DMS153 (cell line): ENCODE measurements around the gene GINS1.
"Not testable (repeated sequence)": the region's sequence is repeated elsewhere in the genome, so short reads cannot be mapped to it uniquely, and the experiment has no call there.

Source experiments
- DNase-seq: peaks from one replicate; lab custom pipeline; 2025; lab: John Stamatoyannopoulos, UW

The GINS1 gene

DNA sequence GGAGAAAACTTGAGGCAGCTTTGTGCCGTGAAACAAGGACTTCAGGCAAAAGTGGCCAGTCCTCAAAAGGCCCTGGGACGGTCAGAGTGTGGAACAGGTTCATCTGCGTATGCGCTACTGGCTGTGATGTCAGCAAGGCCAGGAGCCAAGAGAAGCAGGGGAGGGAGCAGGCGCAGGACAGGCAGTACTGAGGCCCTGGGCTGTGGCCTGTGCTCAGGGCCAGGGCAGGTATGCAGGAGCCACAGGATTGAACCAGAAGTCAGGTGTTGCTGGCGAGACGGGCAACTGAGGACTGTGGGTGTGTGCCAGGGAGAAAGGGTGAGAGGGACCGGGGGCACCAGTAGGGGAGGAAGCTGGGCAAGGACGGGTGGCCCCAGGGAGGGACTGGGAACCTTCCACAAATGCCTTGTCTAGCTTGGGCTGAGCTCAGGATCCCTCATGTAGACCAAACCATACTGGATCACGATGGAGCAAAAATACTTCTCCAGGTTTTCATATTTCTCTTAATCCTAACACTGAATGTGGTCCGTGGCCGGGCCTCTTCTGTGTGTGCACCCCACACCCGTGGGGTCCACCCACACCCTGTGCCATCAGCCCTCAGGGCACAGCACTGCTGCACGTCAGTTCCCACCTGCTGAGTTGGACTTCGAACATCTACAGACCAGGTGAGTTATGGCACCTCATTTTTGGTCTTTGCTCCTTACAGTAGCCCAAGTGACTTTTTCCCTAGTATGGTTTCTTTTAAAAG is 46.9 kb downstream of the GINS1 start:
- no peak for DNase-seq

DNA sequence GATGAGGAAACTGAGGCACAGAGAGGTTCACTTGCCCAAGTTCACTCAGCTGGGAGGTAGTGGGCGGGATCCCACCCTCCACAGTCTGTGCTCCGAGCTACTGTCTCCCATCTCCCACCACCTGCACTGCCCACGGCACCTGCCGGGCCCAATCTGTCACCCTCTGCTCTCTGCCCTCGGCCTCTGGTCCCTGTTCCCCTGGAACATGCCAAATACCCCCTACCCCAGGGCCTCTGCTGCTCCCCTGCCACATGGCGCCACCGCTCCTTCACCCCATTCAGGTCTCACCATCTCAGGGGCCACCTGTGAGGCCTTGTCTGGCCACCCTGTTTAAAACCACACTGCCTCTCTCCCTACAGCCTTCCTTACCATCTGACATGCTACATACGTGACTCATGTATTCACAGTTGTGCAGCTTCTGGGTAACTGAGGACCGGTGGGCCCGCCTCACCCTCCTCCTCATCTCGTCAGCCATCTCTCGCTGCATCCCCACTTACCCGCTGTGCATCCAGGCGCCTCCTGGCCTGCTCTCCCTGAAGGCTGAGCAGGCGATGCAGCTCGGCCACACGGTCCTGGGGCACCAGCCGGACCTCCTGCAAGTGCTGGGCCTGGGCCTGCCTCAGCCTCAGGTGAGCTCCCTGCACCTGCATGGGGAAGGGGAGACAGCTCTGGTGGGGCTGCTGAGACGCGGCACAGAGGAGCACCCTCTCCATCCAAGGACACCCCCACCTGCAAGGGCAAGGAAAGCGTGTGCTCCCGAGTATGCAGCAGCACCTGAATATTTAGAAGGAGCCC is 50.6 kb downstream of the GINS1 start:
- DNase-seq, result no peak

DNA sequence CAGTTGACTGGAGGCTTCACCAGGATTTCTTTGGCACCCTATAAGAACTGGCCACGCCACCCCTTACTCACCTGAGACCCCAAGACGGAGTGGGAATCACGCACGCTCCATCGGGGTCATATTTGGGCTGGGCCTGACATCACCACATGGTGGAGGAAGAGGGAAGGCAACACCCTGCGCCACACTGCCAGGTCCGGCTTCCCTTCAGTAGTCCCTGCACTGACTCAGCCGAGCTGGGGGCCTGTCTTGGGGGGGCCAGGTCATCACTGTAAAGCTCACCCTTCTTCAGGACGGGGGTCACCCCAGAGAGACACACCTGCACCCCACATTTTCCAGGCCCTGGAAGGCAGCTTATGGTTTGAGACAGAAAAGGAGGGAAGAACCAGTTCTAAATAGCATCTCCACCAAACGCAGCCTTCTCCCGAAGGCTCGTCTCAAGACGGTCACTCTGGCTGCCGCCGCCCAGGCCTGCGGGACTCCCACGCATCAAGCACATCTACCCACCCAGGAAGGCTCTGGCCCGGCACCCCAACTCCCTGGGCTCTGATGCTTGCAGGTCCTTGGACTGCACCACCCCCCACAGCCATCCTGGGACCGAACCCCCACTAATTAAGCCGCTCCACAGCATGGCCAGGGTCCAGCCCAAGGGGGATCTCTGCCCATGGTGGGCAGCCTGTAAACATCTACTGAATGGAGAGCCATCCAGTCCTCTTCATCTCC is 51.8 kb downstream of the GINS1 start:
- no peak for DNase-seq

DNA sequence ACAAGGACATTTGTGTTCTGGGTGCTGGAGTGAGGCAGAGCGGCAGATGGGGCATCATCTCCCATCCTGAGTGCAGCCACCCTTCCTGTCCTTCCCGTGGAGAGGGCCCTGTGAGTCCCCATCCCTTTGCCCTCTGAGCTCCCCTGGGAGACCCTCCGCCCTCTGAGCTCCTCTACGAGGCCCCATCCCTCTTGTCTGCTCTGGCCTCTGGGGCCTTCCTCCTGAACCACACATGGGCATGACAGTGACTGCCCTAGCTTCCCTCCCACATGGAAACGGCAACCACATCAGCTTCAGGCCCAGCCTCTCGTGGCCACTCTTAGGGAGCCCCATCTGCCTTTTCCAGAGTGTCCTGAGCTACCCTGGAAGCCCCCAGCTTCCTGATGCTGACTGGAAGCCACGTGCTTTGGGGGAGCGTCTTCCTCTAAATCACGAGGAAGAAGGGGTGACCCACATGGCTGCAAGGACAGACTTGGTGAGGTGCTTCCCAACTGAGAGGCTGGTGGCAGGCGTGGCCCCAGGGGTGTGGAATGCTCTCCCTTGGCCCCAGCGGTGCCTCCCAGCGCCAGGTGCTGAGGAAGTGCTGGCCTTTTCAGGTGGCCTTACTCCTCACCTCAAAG is 52.6 kb downstream of the GINS1 start:
- no peak for DNase-seq

DNA sequence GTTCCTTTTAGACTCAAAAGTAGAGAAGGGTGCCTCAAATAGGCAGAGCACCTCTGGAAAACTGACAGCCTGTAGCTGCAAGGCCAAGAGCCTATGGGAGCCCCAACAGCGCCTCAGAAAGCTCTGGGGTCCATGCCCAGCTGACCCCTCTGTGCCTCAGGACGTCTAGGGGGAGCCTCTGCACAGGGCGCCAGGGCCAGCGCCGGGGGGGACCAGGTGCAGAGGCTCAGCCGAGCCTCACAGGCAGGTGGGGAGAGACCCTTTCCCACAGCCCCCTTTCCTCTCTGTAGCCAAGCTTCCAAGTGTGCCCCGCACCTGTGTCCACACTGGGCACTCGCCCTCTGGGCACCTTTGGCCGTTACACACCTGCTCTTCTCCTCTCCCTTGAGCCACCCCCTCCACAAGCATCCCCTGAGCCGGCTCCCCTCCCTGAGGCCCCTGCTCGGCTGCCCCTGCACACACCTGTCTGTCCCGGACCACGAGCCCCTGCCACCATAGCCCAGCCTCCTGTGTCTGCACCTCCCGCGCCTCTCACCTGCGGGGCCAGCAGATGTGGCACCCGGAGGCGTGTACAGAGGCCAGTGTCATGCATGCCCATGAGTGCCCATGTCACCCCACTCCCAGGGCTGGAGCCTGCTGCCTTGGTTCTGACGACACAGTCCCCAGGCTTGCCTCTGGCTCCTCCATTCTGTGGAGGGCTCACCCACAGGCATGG is 53.2 kb downstream of the GINS1 start:
- DNase-seq, result no peak

DNA sequence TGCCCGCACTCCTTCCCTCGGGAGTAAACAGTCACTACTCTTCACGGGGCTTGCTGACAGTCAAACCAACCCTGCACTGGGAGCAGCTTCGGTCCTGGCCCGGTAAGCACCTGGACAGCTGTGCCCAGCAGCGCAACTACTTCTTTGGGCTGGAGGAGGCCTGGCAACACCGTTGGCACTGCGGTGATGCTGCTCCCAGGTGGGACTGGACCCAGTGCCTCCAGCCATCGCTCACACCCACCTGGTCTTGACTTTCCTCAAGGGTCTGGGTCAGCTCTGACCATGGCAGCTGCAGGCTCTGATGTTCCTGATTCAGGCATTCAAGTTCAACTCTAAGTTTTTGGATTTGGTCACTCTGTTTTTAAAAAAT is 53.8 kb downstream of the GINS1 start:
- DNase-seq, result no peak

DNA sequence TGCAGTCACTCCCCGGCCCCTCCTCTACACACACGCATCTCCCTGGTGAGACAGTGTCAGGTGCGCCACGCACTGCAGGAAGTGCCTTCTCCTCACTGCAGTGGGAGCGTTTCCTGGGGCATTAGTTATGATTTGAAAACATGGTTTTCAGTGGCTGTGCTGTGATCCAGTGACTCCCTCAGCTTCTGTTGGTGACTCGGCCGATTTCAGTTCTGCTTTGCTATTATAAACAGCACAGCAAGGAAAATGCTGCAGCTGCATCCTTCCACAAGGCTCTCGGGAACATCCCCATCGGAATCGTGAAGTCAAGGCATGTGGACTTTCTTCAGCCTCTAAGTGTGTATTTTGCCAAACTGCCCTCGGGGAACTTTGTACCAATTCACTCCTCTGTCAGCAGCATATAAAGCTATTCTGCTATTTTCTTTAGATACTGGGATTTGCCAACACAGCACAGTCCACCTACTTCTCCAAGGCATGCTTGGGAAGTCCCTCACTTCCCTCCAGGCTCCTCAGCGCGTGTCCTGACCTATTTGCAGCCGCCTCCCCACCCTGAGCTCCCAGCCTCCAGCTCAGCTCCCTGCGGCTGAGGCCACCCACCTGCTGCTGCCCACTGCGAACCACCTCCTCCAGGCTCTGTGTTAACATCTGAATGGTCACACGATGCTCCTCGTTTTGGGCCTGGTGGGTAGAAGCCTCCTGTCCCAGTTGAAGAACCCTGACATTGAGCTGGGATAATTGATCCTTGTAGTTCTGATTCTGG is 54.5 kb downstream of the GINS1 start:
- no peak for DNase-seq

DNA sequence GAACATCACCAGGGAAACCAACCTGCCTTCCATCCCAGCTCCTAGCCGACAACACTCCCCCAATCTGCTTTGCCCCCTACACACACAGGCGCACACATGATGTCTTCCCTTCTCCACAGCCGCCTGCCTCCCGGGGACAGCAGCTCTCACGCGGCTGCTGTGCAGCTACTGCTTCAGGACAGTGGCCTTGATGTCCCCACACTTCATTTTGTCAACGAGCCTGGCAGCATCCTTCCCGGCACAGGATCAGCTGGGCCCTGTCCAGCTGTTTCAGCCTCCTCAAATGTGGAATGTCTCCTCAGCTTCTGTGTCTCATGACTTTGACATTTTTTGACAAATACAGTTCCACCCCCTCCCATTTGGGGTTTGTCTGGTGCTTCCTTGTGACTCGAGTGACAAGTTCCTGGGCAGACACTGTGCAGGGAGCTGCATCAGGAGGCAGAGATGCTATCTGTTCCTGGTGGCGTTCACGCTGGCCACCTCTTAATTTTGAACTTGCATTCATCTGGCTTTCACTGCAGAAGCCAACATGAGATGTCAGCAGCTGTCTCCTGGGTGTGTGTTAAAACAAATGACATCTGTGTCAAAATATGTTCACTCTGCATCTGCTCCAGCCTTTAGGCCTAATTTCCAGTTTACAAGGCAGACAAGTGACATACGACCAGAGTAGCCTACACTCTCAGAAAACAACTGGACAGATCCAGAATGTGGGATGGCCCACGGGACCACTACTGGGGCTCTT is 57.2 kb downstream of the GINS1 start:
- DNase-seq, result no peak

DNA sequence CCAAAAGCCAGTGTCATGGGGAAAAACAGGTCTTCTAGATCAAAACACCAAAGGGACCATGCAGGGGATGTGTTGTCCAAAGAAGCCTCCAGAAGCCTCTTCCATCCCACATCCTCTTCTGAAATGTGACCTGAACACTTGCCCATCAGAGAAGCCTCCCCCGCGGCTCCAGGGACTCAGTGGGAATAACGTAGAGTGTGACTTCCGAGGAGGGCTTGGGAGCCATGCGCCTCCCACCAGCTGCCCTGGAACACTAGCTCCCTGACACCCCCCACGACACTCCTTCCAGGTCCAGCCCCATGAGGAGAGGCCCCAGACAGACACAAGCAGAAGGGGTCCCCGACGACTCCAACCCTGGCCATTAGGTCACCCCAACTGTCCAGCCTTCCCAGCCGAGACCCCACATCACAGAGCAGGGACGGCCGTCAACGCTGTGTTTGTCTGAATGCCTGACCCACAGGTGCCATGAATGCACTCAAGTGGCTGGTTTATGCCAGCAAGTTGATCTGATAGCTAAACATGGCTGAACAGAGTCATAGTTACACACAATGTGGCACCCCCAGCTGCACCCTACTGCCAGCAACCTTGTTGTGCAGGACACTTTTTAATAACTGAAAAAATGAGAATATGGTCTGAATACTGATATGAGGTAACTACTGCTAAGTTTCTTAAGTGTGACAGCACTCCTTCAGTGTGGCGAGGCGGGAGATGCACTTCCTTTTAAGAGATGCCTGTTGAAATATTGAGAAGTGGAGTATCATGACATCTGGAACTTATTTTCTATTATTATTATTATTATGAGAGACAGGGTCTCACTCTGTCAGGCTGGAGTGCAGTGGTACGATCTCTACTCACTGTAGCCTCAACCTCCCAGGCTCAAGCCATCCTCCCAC is 58.0 kb downstream of the GINS1 start:
- DNase-seq, result no peak

DNA sequence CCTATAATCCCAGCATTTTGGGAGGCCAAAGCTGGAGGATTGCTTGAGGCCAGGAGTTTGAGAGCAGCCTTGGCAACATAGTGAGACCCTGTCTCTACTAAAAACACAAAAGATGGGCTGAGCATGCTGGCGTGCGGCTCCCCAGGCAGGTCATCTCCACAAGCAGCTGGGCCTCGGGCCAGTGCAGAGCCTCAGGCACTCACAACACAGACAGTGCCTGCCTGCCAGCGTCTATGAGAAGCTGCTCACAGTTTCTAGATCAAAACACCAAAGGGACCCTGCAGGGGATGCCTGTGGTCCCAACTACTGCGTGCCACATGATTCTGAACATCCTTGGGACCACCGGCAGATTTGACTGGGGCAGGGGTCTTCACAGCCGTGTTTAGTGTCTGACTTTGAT is 59.4 kb downstream of the GINS1 start:
- DNase-seq, result no peak

DNA sequence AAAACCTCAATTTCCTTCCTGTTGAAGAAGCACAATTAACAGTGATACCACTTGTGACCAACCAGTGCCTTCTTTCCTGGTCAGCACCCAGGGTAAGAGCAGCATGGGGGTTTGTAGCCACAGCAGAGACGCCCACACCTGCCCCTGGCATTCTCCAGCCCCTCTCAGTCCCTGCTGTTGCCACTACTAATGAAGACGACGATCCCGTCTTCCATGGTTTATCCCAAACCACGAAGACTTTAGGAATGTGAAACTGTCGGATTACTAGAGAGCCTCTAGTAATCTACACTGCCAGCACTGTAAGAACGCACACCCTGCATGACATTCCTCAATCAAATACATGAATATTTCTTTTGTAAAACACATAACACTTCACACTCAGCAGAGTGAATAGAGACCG is 60.0 kb downstream of the GINS1 start:
- no peak for DNase-seq

DNA sequence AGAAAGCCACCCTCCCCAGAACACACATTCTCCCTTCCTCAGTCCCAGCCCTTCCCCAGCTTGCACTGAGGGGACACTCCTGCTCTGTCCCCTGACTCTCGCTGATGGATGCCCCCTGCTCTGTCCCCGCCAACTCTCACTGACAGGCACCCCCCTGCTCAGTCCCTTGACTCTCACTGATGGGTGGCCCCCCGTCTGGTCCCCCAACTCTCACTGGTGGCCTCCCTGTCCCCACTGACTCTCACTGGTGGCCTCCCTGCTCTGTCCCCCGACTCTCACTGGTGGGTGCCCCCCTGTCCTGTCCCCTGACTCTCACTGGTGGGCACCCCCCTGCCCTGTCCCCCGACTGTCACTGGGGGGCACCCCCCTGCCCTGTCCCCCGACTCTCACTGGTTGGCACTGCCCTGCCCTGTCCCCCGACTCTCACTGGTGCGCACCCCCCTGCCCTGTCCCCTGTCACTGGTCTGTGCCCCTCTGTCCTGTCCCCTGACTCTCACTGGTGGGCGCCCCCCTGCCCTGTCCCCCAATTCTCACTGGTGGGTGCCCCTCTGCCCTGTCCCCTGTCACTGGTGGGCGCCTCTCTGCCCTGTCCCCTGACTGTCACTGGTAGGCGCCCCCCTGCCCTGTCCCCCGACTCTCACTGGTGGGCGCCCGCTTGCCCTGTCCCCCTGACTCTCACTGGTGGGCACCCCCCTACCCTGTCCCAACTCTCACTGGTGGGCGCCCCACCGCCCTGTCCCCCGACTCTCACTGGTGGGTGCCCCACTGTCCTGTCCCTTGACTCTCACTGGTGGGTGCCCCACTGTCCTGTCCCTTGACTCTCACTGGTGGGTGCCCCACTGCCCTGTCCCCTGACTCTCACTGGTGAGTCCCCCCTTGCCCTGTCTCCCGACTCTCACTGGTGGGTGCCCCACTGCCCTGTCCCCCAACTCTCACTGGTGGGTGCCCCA is 60.9 kb downstream of the GINS1 start:
- DNase-seq, result no peak

DNA sequence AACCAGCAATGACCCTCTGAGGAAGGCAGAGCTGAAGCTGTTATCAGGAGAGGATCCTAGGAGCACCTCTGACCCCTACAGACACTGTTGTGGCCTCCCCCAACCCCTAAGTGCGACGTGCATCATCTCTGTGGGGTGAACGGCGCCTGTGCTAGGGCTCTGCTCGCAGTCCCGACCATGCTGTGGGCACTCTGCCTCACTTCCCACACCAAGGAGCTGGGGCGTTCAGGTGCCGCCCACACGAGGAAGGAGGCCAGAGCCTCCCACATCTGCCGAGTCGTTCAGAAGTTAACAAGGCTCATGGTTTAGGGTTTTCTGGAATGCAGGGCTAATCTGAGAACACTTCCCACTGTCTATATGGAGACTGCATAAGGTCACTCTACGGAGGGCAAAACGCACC is 62.1 kb downstream of the GINS1 start:
- no peak for DNase-seq

DNA sequence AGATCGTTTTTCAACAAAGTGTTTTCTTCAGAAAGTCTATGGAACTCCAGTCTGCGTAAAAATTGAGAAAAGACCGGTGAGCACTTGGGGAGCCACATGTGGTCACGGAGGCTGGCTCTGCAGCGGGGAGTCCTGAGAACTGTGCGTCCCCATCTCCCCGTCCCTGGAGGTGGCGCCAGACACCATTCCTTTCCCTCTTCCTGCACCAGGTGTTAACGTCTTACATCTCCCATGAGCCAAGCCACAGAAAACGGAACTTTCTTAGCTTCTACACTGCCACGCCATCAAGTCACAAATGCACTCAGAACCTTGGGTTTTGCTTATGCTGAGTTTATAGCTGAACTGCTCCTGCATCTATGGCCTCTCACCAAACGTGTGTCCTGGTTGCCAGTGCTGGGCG is 62.6 kb downstream of the GINS1 start:
- peak; percentile 2 for DNase-seq

DNA sequence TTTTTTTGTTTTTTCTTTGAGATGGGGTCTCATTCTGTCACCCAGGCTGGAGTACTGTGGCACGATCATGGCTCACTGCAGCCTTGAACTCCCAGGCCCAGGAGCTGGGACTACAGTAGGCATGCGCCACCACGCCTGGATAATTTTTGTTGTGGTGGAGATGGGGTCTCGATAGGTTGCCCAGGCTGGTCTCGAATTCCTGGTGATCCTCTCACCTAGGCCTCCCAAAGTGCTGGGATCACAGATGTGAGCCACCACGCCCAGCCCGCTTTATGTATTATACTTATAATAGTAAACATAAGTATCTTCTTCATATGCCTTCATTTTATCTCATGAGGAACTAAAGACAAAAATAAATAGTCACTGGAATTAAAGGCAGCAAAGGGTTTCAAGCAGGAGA is 63.5 kb downstream of the GINS1 start:
- no peak for DNase-seq

DNA sequence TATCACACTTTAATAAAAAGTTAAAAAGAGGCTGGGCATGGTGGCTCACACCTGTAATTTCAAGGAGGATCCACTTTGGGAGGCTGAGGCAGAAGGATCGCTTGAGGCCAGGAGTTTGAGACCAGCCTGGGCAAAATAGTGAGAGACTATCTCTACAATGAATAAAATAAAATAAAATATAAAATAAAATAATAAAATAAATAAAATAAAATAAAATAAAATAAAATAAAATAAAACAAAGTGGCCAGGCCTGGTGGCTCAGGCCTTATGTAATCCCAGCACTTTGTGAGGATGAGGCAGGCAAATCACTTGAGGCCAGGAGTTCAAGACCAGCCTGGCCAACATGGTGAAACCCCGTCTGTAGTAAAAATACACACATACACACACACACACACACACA is 65.8 kb downstream of the GINS1 start:
- not testable (repeated sequence) for DNase-seq

DNA sequence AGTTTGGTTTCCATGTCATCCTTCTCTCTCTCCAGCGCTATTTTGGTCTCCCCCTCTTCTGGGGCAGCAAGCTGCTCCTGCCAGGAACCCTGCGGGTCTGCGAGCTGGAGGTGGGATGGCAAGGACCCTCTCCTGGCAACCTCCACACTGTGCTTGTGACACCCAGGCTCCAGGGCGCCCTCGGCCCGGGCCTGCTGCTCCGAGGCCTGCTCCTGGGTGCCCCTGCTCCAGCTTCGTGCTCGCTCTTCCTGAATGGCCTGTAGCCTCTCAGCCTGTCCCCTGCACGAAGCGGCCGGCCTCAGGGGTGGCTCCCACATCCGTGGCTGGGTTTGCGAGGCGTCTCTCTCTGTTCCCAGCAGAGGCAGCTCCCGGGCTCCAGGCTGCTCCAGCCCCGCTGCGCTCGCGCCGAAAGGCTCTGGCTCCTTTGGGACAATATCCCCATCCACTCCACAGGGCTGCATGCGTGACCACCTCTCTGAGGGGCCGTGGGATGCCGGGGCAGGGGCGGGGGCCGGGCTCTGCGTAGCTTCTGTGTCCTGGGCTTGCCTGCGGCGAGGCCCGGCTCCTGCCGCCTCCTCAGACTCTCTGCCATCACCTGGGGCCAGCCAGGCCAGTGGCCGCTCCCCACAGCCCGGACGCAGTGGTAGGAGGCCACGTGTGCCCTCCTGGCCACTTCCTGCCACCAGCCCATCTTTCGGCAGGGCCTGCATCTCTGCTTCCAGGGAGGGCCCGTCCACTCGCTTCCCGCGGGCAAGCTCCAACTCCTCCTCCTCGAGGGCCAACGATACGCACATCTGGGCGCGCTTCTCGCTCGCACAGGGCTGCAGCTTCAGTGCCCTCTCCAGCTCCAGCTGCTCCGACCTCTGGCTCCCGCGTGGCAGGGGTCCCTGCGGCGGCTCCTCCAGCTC is 68.9 kb downstream of the GINS1 start:
- DNase-seq, result no peak
